HCT116 (cell line): ENCODE results near the gene BRSK2. TPM values are rescaled to one million over a fixed set of nuclear protein-coding genes. Genes with fewer than 3 reads are reported as not detected.

Source experiments
- ATAC-seq: fragments of 200-7000 bp; cut with Tn5 transposase; 2 replicates; pipeline ENCODE4 v1.9.1; 2020; ENCODE audit warnings: mild to moderate bottlenecking, moderate library complexity
- BruUV-seq: library from RNA; stranded (reverse); fragments of 400-500 nt; replicated peaks from 2 replicates; lab custom pipeline; 2021; lab: Mats Ljungman, UMichigan
- CTCF ChIA-PET: fragments of 300-600 bp; sonication (Branson Sonifier 250); formaldehyde crosslinking; loops from one replicate; lab custom pipeline; 2021; ENCODE audit warnings: antibody characterized with exemption; lab: Charles Lee
- POLR2A ChIA-PET: fragments of 300-600, 350-600 bp; sonication (Branson Sonifier 250); formaldehyde crosslinking; loops from one replicate; lab custom pipeline; 2021; ENCODE audit warnings: antibody characterized with exemption; lab: Charles Lee
- RAD21 ChIA-PET, 2 experiments: fragments of 300-600 bp; sonication (Branson Sonifier 250); formaldehyde crosslinking; loops; one replicate each; lab custom pipeline; 2023; ENCODE audit warnings: low total read pairs in 2 of 2; ENCODE audit not compliant: uncharacterized antibody in 2 of 2, unreplicated experiment in 2 of 2, low non-redundant PET in 1 of 2; lab: Charles Lee
- DNase-seq: peaks from one replicate; pipeline ENCODE4 v3.0.0-alpha.2; 2010; ENCODE audit warnings: low read depth, low spot score
- H2AFZ ChIP-seq: fragments of 200-600 bp; shearing (Covaris generic), sonication (generic); 2 replicates; pipeline ENCODE4 v1.6.1; 2017; ENCODE audit warnings: low read depth, mixed run types, mixed read lengths, antibody characterized with exemption, low read length; ENCODE audit not compliant: poor library complexity, severe bottlenecking
- H3K27ac ChIP-seq: 2 replicates; pipeline ENCODE4 v1.5.1; 2012; ENCODE audit warnings: low read depth, low read length
- H3K27me3 ChIP-seq: fragments of 200-600 bp; sonication (generic); 2 replicates; pipeline ENCODE4 v1.6.1; 2016; ENCODE audit warnings: mixed run types, low read length, mixed read lengths; ENCODE audit not compliant: insufficient read depth
- H3K36me3 ChIP-seq, 2 experiments: fragments of 200-500 bp in 1 of 2; fragments of 200-600 bp in 1 of 2; sonication (Bioruptor generic) in 1 of 2; sonication (generic) in 1 of 2; 2 replicates each; pipeline versions ENCODE4 v1.5.1 to v1.6.1; 2014 to 2016; ENCODE audit warnings: low read length in 2 of 2, inconsistent platforms in 1 of 2, mixed read lengths in 1 of 2, mixed run types in 1 of 2; ENCODE audit not compliant: insufficient read depth in 2 of 2, control insufficient read depth in 1 of 2
- H3K4me1 ChIP-seq, 2 experiments: fragments of 200-600 bp in 1 of 2; sonication (generic) in 1 of 2; 2 replicates each; pipeline versions ENCODE4 v1.5.1 to v1.6.1; 2012 to 2017; ENCODE audit warnings: low read length in 2 of 2, inconsistent platforms in 1 of 2, mild to moderate bottlenecking in 1 of 2, mixed read lengths in 1 of 2, mixed run types in 1 of 2, moderate library complexity in 1 of 2; ENCODE audit not compliant: insufficient read depth in 2 of 2, control insufficient read depth in 1 of 2
- H3K4me2 ChIP-seq: fragments of 200-600 bp; sonication (generic); 2 replicates; pipeline ENCODE4 v1.6.1; 2017; ENCODE audit warnings: mixed run types, low read length, mixed read lengths
- H3K4me3 ChIP-seq, 2 experiments: fragments of 200-600 bp in 1 of 2; sonication (generic) in 1 of 2; replicated peaks in 1 of 2; 2 replicates each; pipeline ENCODE4 v1.5.1; 2011 to 2016; ENCODE audit warnings: low read length in 2 of 2, control low read depth in 1 of 2, low read depth in 1 of 2, mild to moderate bottlenecking in 1 of 2, mixed read lengths in 1 of 2, mixed run types in 1 of 2
- H3K79me2 ChIP-seq: fragments of 200-600 bp; sonication (generic); 2 replicates; pipeline ENCODE4 v1.6.1; 2017; ENCODE audit warnings: mild to moderate bottlenecking, mixed run types, low read length, moderate library complexity, mixed read lengths; ENCODE audit not compliant: insufficient read depth
- H3K9ac ChIP-seq: fragments of 200-600 bp; sonication (generic); 2 replicates; pipeline ENCODE4 v1.6.1; 2016; ENCODE audit warnings: low read length, mixed read lengths
- H3K9me2 ChIP-seq: fragments of 200-600 bp; sonication (generic), shearing (Covaris generic); 2 replicates; pipeline ENCODE4 v1.6.1; 2017; ENCODE audit warnings: mixed run types, mild to moderate bottlenecking, moderate library complexity; ENCODE audit not compliant: insufficient read depth
- H3K9me3 ChIP-seq, 2 experiments: fragments of 200-500 bp in 1 of 2; fragments of 200-600 bp in 1 of 2; sonication (Bioruptor generic) in 1 of 2; sonication (generic) in 1 of 2; 2 replicates each; pipeline ENCODE4 v1.6.1; 2014 to 2017; ENCODE audit warnings: low read length in 2 of 2, mixed read lengths in 2 of 2, inconsistent platforms in 1 of 2, low read depth in 1 of 2, mild to moderate bottlenecking in 1 of 2, mixed run types in 1 of 2, moderate library complexity in 1 of 2; ENCODE audit not compliant: control insufficient read depth in 1 of 2, insufficient read depth in 1 of 2
- H4K20me1 ChIP-seq: fragments of 200-600 bp; sonication (generic), shearing (Covaris generic); 2 replicates; pipeline ENCODE4 v1.6.1; 2017; ENCODE audit warnings: mixed run types, mild to moderate bottlenecking, moderate library complexity; ENCODE audit not compliant: insufficient read depth
- CBX3 ChIP-seq: IDR thresholded peaks from 2 replicates; pipeline ENCODE4 v1.6.1; 2012; ENCODE audit warnings: low read depth
- CEBPB ChIP-seq: IDR thresholded peaks from 2 replicates; pipeline ENCODE4 v1.6.1; 2012; ENCODE audit warnings: low read depth
- CTCF ChIP-seq, 3 experiments: fragments of 200-600 bp in 1 of 3; sonication (generic) in 1 of 3; IDR thresholded peaks in 2 of 3; conservative IDR thresholded peaks in 1 of 3; 2 replicates each; pipeline ENCODE4 v1.5.1; 2012 to 2017; ENCODE audit warnings: low read depth in 2 of 3, low read length in 2 of 3, antibody characterized with exemption in 1 of 3, borderline replicate concordance in 1 of 3, control low read depth in 1 of 3, mild to moderate bottlenecking in 1 of 3, mixed read lengths in 1 of 3, mixed run types in 1 of 3, moderate library complexity in 1 of 3; ENCODE audit not compliant: insufficient read depth in 1 of 3
- EGR1 ChIP-seq: IDR thresholded peaks from 2 replicates; pipeline ENCODE4 v1.6.1; 2012; ENCODE audit warnings: low read depth
- ELF1 ChIP-seq: IDR thresholded peaks from 2 replicates; pipeline ENCODE4 v1.6.1; 2012; ENCODE audit warnings: low read depth, borderline replicate concordance
- EZH2 ChIP-seq: fragments of 200-600 bp; sonication (generic); IDR thresholded peaks from 2 replicates; pipeline ENCODE4 v1.6.1; 2017; ENCODE audit warnings: antibody characterized with exemption, mixed run types
- EZH2phosphoT487 ChIP-seq: fragments of 200-600 bp; IDR thresholded peaks from 2 replicates; pipeline ENCODE4 v1.6.1; 2018; ENCODE audit warnings: antibody characterized with exemption, borderline replicate concordance
- FOSL1 ChIP-seq: IDR thresholded peaks from 2 replicates; pipeline ENCODE4 v1.6.1; 2012; ENCODE audit warnings: low read depth
- JUND ChIP-seq: IDR thresholded peaks from 2 replicates; pipeline ENCODE4 v1.6.1; 2012
- MAX ChIP-seq: IDR thresholded peaks from 2 replicates; pipeline ENCODE4 v1.6.1; 2012
- POLR2A ChIP-seq: IDR thresholded peaks from 2 replicates; pipeline ENCODE4 v1.7.0; 2011; ENCODE audit warnings: borderline replicate concordance; ENCODE audit not compliant: insufficient read depth, insufficient read length; ENCODE audit errors: extremely low read depth
- SIN3A ChIP-seq: IDR thresholded peaks from 2 replicates; pipeline ENCODE4 v1.6.1; 2012; ENCODE audit warnings: low read depth
- SP1 ChIP-seq: IDR thresholded peaks from 2 replicates; pipeline ENCODE4 v1.6.1; 2012; ENCODE audit warnings: low read depth
- SRF ChIP-seq: IDR thresholded peaks from 2 replicates; pipeline ENCODE4 v1.6.1; 2012; ENCODE audit warnings: low read depth
- YY1 ChIP-seq: IDR thresholded peaks from 2 replicates; pipeline ENCODE4 v1.6.1; 2011; ENCODE audit warnings: low read length, low read depth, moderate library complexity, mild to moderate bottlenecking; ENCODE audit not compliant: insufficient replicate concordance; ENCODE audit errors: extremely low read depth
- ZBTB33 ChIP-seq: IDR thresholded peaks from 2 replicates; pipeline ENCODE4 v1.6.1; 2011; ENCODE audit warnings: mild to moderate bottlenecking, low read length, moderate library complexity; ENCODE audit not compliant: insufficient replicate concordance; ENCODE audit errors: extremely low read depth
- ZFX ChIP-seq: fragments of 450-650 bp; IDR thresholded peaks from 2 replicates; pipeline ENCODE4 v1.6.1; 2017
- intact Hi-C: fragments of 100-400 bp; cut with micrococcal nuclease; formaldehyde crosslinking; loops from 2 replicates; pipeline ENCODE4 v1.10.0; 2022
- total RNA-seq: library from RNA; stranded (reverse); gene quantifications from one replicate; pipeline ENCODE4 v1.2.1, GENCODE V29; 2021; ENCODE audit not compliant: unreplicated experiment

The BRSK2 gene
- total RNA-seq, 1 experiment from 2014 or later: 14.0 TPM

- Histone ChIP-seq H3K4me2 (no peak overlapping the region), H3K9me3 (no peaks in the 10 kb centered on the region), H3K4me3 (no peak overlapping the region), H3K36me3 (no peaks in the 10 kb centered on the region), H3K79me2 (no peaks in the 10 kb centered on the region), H3K9ac (no peak overlapping the region), H3K9me2 (no peaks in the 10 kb centered on the region), H3K4me1 (no peaks in the 10 kb centered on the region)
- RAD21 ChIA-PET: no interaction called here
- ATAC-seq (no peak), DNase-seq (no peak)
- intact Hi-C loops: no loop called here
- TF ChIP-seq ZBTB33: no peak
- no peak for TF ChIP-seq JUND
- no peak for TF ChIP-seq MAX
- TF ChIP-seq ELF1: no peak
- TF ChIP-seq SP1: no peak
- no peak for TF ChIP-seq ZFX
- TF ChIP-seq EGR1: no peak
- TF ChIP-seq POLR2A: no peak
- TF ChIP-seq SIN3A: no peak
- TF ChIP-seq CTCF (IDR thresholded peaks at IDR 0.05 in 2 of 3, conservative IDR thresholded peaks at IDR 0.05 in 1 of 3; ENCODE audit: borderline replicate concordance in 1 of 3, insufficient read depth in 1 of 3, low read depth in 2 of 3, low read length in 2 of 3): no peak
- TF ChIP-seq FOSL1: no peak
- TF ChIP-seq EZH2phosphoT487: no peak
- TF ChIP-seq CEBPB: no peak
- no peak for TF ChIP-seq YY1
- no peak for TF ChIP-seq SRF
- TF ChIP-seq EZH2: no peak
- no peak for TF ChIP-seq CBX3
- TF ChIP-seq, all 23 proteins: peak for 0
- no peaks in the 10 kb centered on the region for H3K27me3 ChIP-seq
- no peak overlapping the region for H2AFZ ChIP-seq
- H3K27ac ChIP-seq: no peak overlapping the region
- H4K20me1 ChIP-seq: no peaks in the 10 kb centered on the region
- no TSS peak for BruUV-seq
- ChIA-PET POLR2A (no interaction called here), CTCF (no interaction called here)
These were observed 59.9 kb downstream of the BRSK2 start for GRCh38 chr11:1449490-1450243.
